PC-9 (cell line): ENCODE results near the gene RPS6KA3. TPM values are rescaled to one million over a fixed set of nuclear protein-coding genes. Genes with fewer than 3 reads are reported as not detected.

Experiments used
- BruUV-seq: library from RNA; stranded (reverse); fragments of 400-500 nt; replicated peaks from 2 replicates; lab custom pipeline; 2021; lab: Mats Ljungman, UMichigan
- CTCF ChIA-PET: fragments of 300-600 bp; sonication (Branson Sonifier 250); formaldehyde crosslinking; loops from one replicate; lab custom pipeline; 2022; ENCODE audit warnings: antibody characterized with exemption; lab: Charles Lee
- POLR2A ChIA-PET: fragments of 300-600 bp; sonication (Branson Sonifier 250); formaldehyde crosslinking; loops from one replicate; lab custom pipeline; 2022; ENCODE audit warnings: antibody characterized with exemption; ENCODE audit not compliant: unreplicated experiment; lab: Charles Lee
- DNase-seq, 2 experiments: peaks; one replicate each; pipeline versions ENCODE4 v3.0.0 to v3.0.0-alpha.2; 2015 to 2022; ENCODE audit warnings: mixed read lengths in 1 of 2
- H2AFZ ChIP-seq: fragments of 200-600 bp; sonication (generic); 2 replicates; pipeline ENCODE4 v1.8.1; 2017; ENCODE audit warnings: antibody characterized with exemption
- H3F3A ChIP-seq: fragments of 200-600 bp; sonication (generic); 2 replicates; pipeline ENCODE4 v1.8.1; 2017; ENCODE audit warnings: antibody characterized with exemption, mild to moderate bottlenecking, low read depth; ENCODE audit not compliant: insufficient read depth
- H3K27ac ChIP-seq: fragments of 200-600 bp; sonication (generic); 2 replicates; pipeline ENCODE4 v1.6.1; 2016; ENCODE audit warnings: mixed run types
- H3K27me3 ChIP-seq: fragments of 200-600 bp; sonication (generic); 2 replicates; pipeline ENCODE4 v1.6.1; 2016; ENCODE audit warnings: low read depth, mixed run types; ENCODE audit not compliant: insufficient read depth
- H3K36me3 ChIP-seq: fragments of 200-600 bp; sonication (generic); 2 replicates; pipeline ENCODE4 v1.6.1; 2016; ENCODE audit warnings: low read depth, mixed run types
- H3K4me1 ChIP-seq: fragments of 200-600 bp; sonication (generic); replicated peaks from 2 replicates; pipeline ENCODE4 v1.6.1; 2016; ENCODE audit warnings: mixed run types; ENCODE audit not compliant: insufficient read depth
- H3K4me2 ChIP-seq: fragments of 200-600 bp; sonication (generic); 2 replicates; pipeline ENCODE4 v1.6.1; 2017; ENCODE audit warnings: mixed run types
- H3K4me3 ChIP-seq: fragments of 200-600 bp; sonication (generic); 2 replicates; pipeline ENCODE4 v1.6.1; 2016; ENCODE audit warnings: mixed run types
- H3K79me2 ChIP-seq: fragments of 200-600 bp; sonication (generic); 2 replicates; pipeline ENCODE4 v1.6.1; 2017; ENCODE audit warnings: low read depth, mixed run types
- H3K9me2 ChIP-seq: fragments of 200-600 bp; sonication (generic); 2 replicates; pipeline ENCODE4 v1.8.1; 2017; ENCODE audit warnings: mild to moderate bottlenecking; ENCODE audit not compliant: insufficient read depth
- H3K9me3 ChIP-seq: fragments of 200-600 bp; sonication (generic); 2 replicates; pipeline ENCODE4 v1.8.1; 2016; ENCODE audit warnings: low read depth; ENCODE audit not compliant: insufficient read depth
- H4K20me1 ChIP-seq: fragments of 200-600 bp; sonication (generic); 2 replicates; pipeline ENCODE4 v1.8.1; 2017; ENCODE audit not compliant: insufficient read depth
- EZH2 ChIP-seq: fragments of 200-600 bp; sonication (generic); IDR thresholded peaks from 2 replicates; pipeline ENCODE4 v1.8.0; 2017; ENCODE audit warnings: antibody characterized with exemption, low read depth
- intact Hi-C: fragments of 100-400 bp; cut with micrococcal nuclease; formaldehyde crosslinking; loops from one replicate; pipeline ENCODE4 v1.10.0; 2022; ENCODE audit not compliant: unreplicated experiment
- total RNA-seq: library from RNA; stranded (reverse); gene quantifications from 2 replicates; pipeline ENCODE4 v1.2.3, GENCODE V29; 2021
- TF ChIP-seq, protein P1 (sequence below): fragments of 200-600 bp; sonication (generic); conservative IDR thresholded peaks from 2 replicates; pipeline ENCODE4 v1.6.1; 2017; ENCODE audit warnings: mixed run types, antibody characterized with exemption, mild to moderate bottlenecking, moderate library complexity

RPS6KA3 gene
- total RNA-seq, 1 experiment from 2014 or later = 51.4 TPM

DNA sequence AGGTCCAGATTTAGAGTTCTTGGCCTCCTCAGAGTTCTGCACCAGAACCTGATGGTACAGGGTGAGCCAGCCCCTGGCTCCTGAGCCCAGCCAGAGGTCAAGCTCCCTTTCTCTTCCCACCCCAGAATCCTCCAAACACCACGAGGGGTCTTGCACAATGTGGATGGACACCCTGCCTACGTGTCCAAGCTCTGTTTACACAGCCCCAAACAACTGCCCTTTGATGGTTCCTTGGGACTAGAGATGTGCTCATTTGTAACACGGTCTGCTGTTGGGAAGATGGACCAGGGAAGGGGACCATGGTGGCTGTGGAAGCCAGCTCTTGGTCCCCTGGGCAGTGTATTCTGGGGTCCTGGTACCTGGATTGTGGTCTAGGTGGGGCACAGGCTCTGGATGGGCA lies 40.0 kb upstream of the RPS6KA3 start:
- H3K4me2 ChIP-seq = no peak overlapping the region
- CTCF ChIA-PET = no interaction called here
- DNase-seq = no peak
- no peak for TF ChIP-seq EZH2
- TF ChIP-seq, protein P1, sequence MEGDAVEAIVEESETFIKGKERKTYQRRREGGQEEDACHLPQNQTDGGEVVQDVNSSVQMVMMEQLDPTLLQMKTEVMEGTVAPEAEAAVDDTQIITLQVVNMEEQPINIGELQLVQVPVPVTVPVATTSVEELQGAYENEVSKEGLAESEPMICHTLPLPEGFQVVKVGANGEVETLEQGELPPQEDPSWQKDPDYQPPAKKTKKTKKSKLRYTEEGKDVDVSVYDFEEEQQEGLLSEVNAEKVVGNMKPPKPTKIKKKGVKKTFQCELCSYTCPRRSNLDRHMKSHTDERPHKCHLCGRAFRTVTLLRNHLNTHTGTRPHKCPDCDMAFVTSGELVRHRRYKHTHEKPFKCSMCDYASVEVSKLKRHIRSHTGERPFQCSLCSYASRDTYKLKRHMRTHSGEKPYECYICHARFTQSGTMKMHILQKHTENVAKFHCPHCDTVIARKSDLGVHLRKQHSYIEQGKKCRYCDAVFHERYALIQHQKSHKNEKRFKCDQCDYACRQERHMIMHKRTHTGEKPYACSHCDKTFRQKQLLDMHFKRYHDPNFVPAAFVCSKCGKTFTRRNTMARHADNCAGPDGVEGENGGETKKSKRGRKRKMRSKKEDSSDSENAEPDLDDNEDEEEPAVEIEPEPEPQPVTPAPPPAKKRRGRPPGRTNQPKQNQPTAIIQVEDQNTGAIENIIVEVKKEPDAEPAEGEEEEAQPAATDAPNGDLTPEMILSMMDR = no peak
- H3K4me3 ChIP-seq = no peak overlapping the region
- H3K9me3 ChIP-seq = no peaks in the 10 kb centered on the region
- POLR2A ChIA-PET = no interaction called here
- no peaks in the 10 kb centered on the region for H3K79me2 ChIP-seq
- no TSS peak for BruUV-seq
- intact Hi-C loops = no loop called here
- H2AFZ ChIP-seq = no peak overlapping the region
- no peaks in the 10 kb centered on the region for H4K20me1 ChIP-seq
- no peaks in the 10 kb centered on the region for H3F3A ChIP-seq
- H3K27me3 ChIP-seq = no peaks in the 10 kb centered on the region
- no peak overlapping the region for H3K27ac ChIP-seq
- no peaks in the 10 kb centered on the region for H3K4me1 ChIP-seq
- no peaks in the 10 kb centered on the region for H3K9me2 ChIP-seq
- H3K36me3 ChIP-seq = no peaks in the 10 kb centered on the region

DNA sequence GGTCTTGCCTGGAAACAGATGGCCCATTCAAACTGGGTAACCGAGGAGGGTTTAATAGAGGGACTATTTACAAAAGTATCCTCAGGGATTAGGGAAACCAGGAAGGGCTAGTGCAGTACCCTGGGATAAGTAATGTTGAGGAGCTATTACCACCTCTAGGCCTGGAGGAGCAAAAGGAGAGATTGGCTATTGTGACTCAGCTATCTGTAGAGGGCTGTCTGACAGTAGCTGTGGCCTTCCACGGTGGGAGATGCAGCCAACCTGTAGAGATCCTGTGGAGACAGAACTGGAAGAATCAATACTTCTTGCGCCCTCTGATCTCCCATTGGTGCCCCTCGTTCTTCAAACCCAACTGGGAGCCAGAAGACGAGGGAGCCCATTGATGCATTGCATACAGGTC lies 34.1 kb upstream of the RPS6KA3 start:
- H3F3A ChIP-seq = no peaks in the 10 kb centered on the region
- H4K20me1 ChIP-seq = no peaks in the 10 kb centered on the region
- BruUV-seq = no TSS peak
- no peak overlapping the region for H3K4me2 ChIP-seq
- no peaks in the 10 kb centered on the region for H3K79me2 ChIP-seq
- no peaks in the 10 kb centered on the region for H3K27me3 ChIP-seq
- no peak for TF ChIP-seq EZH2
- TF ChIP-seq, protein P1 = no peak
- H3K4me1 ChIP-seq = peaks cover 14% of the 10 kb centered on the region
- DNase-seq = no peak
- H3K9me2 ChIP-seq = no peaks in the 10 kb centered on the region
- ChIA-PET POLR2A (no interaction called here), CTCF (no interaction called here)
- no peak overlapping the region for H3K27ac ChIP-seq
- H3K4me3 ChIP-seq = no peak overlapping the region
- H2AFZ ChIP-seq = no peak overlapping the region
- H3K36me3 ChIP-seq = no peaks in the 10 kb centered on the region
- intact Hi-C loops = no loop called here
- H3K9me3 ChIP-seq = no peaks in the 10 kb centered on the region

DNA sequence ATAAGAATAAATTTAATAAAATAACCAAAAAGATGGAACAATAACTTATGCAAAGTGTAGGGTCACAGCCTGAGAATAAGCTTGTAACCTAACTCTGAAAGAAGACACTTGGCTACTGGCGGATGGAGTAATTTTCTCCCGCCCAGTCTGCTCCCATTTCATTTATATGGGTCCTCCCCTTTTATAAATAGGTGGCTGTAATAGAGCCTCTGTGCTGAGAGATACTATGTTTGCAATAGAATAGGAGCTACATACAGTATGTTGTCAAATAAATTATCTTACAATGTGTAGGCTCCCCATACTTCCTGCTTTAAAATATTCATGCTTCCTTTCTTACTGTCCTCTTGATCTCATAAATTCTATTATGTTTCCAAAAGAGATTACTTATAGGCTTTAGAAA lies 28.2 kb upstream of the RPS6KA3 start:
- BruUV-seq = no TSS peak
- Histone ChIP-seq H3K4me3 (no peak overlapping the region), H2AFZ (no peak overlapping the region), H3K4me1 (peaks cover 14% of the 10 kb centered on the region), H3K9me2 (no peaks in the 10 kb centered on the region), H3K4me2 (no peak overlapping the region), H3K27me3 (no peaks in the 10 kb centered on the region), H3F3A (no peaks in the 10 kb centered on the region), H3K9me3 (no peaks in the 10 kb centered on the region), H3K79me2 (no peaks in the 10 kb centered on the region), H3K27ac (no peak overlapping the region), H4K20me1 (no peaks in the 10 kb centered on the region), H3K36me3 (no peaks in the 10 kb centered on the region)
- POLR2A ChIA-PET = no interaction called here
- DNase-seq = no peak
- intact Hi-C loops = no loop called here
- no peak for TF ChIP-seq EZH2
- TF ChIP-seq, protein P1 = no peak
- CTCF ChIA-PET = no interaction called here
